Loucy (cell line): ENCODE measurements around the gene PSMB8.

ENCODE experiments used
- H2AFZ ChIP-seq: fragments of 200-600 bp; sonication (generic); 2 replicates; pipeline ENCODE4 v1.6.0; 2016; ENCODE audit warnings: antibody characterized with exemption, mild to moderate bottlenecking, low read length, moderate library complexity
- H3F3A ChIP-seq: fragments of 200-600 bp; 2 replicates; pipeline ENCODE4 v1.6.0; 2016; ENCODE audit warnings: antibody characterized with exemption, low read depth, mild to moderate bottlenecking
- H3K27me3 ChIP-seq: fragments of 200-600 bp; sonication (generic); 2 replicates; pipeline ENCODE4 v1.6.1; 2014; ENCODE audit warnings: low read length, mild to moderate bottlenecking; ENCODE audit not compliant: insufficient read depth, poor library complexity, severe bottlenecking
- H3K36me3 ChIP-seq: fragments of 200-600 bp; sonication (generic); 2 replicates; pipeline ENCODE4 v1.6.1; 2016; ENCODE audit warnings: low read length; ENCODE audit not compliant: insufficient read depth
- H3K4me1 ChIP-seq: fragments of 200-600 bp; sonication (generic); 2 replicates; pipeline ENCODE4 v1.5.1; 2014; ENCODE audit warnings: low read length, mild to moderate bottlenecking; ENCODE audit not compliant: insufficient read depth, poor library complexity, severe bottlenecking
- H3K4me2 ChIP-seq: fragments of 200-600 bp; sonication (generic); 2 replicates; pipeline ENCODE4 v1.6.0; 2014; ENCODE audit warnings: antibody characterized with exemption, low read length, low read depth, mild to moderate bottlenecking; ENCODE audit not compliant: poor library complexity, severe bottlenecking
- H3K4me3 ChIP-seq: fragments of 200-600 bp; sonication (generic); 2 replicates; pipeline ENCODE4 v1.5.1; 2014; ENCODE audit warnings: low read length, mild to moderate bottlenecking, mixed read lengths; ENCODE audit not compliant: poor library complexity, severe bottlenecking
- H3K79me2 ChIP-seq: fragments of 200-600 bp; sonication (generic); 2 replicates; pipeline ENCODE4 v1.6.1; 2014; ENCODE audit warnings: low read length; ENCODE audit not compliant: insufficient read depth
- H3K9ac ChIP-seq: fragments of 200-600 bp; sonication (generic); 2 replicates; pipeline ENCODE4 v1.6.0; 2014; ENCODE audit warnings: mild to moderate bottlenecking, low read depth, low read length, moderate library complexity; ENCODE audit not compliant: poor library complexity, severe bottlenecking
- H3K9me2 ChIP-seq: fragments of 200-600 bp; sonication (generic); replicated peaks from 2 replicates; pipeline ENCODE4 v1.6.1; 2016; ENCODE audit warnings: low read depth, low read length, mixed read lengths
- H3K9me3 ChIP-seq: fragments of 200-600 bp; sonication (generic); 2 replicates; pipeline ENCODE4 v1.6.1; 2014; ENCODE audit warnings: mild to moderate bottlenecking, antibody characterized with exemption, low read length, low read depth; ENCODE audit not compliant: insufficient read depth
- H4K20me1 ChIP-seq: fragments of 200-600 bp; sonication (generic); 2 replicates; pipeline ENCODE4 v1.6.0; 2014; ENCODE audit warnings: antibody characterized with exemption, low read length, mild to moderate bottlenecking; ENCODE audit not compliant: insufficient read depth, poor library complexity, severe bottlenecking
- CTCF ChIP-seq: fragments of 200-600 bp; sonication (generic); conservative IDR thresholded peaks from 2 replicates; pipeline ENCODE4 v1.5.1; 2014; ENCODE audit warnings: mild to moderate bottlenecking, antibody characterized with exemption, low read length
- EZH2phosphoT487 ChIP-seq: fragments of 200-600 bp; IDR thresholded peaks from 2 replicates; pipeline ENCODE4 v1.6.1; 2018; ENCODE audit warnings: antibody characterized with exemption, mild to moderate bottlenecking, moderate library complexity, borderline replicate concordance

PSMB8 gene

DNA sequence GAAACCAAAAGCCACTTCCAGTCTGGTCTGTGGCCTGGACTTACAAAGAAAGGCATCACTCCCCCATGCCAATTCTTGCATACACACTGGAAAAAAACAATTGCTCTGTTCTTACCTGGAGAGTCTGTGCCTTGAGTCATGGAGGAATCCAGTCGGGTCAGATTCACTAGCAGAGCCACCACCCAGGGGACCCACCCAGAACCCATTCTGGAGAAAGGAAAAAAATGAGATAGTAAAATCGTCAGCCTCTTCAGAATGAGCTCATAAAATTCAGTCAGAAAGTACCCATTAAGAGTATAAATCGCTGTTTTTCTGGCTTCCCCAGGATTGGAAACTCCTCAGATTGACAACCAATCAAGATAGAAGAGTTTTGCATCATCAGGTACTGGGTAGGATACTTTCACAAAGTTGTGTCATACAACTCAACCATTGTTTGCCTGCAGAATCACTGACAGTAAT, 27.1 kb downstream of the PSMB8 start, which contains the start of gene HLA-DOB:
HLA-DOB (minus strand) TSS at position 257 of the 459 bp plus-strand sequence; CDS start at position 206, 51 bp downstream.
- Histone ChIP-seq H3K4me2 (no peak within 1 kb of the TSS), H3K9ac (no peak within 1 kb of the TSS), H2AFZ (no peak within 1 kb of the TSS), H3K4me1 (no peaks in the 10 kb centered on the region), H3K9me3 (no peaks in the 10 kb centered on the region), H4K20me1 (no peaks in the 10 kb centered on the region), H3K27me3 (no peaks in the 10 kb centered on the region), H3K36me3 (no peaks in the 10 kb centered on the region), H3K79me2 (no peaks in the 10 kb centered on the region), H3F3A (no peaks in the 10 kb centered on the region), H3K9me2 (no peaks in the 10 kb centered on the region), H3K4me3 (no peak within 1 kb of the TSS)
- TF ChIP-seq CTCF (no peak), EZH2phosphoT487 (no peak)

DNA sequence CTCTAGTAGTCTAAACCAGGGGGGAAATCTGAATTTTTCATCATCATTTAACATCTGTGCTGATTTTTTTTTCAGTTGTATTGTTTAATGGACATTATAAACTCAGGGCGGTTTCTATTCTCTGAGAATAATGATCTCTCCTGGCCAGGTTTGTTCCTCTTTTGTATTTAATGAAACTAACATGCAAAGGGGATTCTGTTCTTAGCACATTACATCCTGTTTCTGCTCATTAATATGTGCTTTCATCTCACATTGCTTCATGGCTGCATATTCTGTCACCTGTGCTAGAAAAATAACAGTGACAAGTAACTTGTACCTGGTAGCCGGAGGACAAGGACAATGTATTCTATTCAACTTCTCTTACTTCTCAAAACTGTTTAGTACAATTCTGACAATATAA, 27.9 kb downstream of the PSMB8 start:
- Histone ChIP-seq H3K4me2 (no peak overlapping the region), H3K79me2 (no peaks in the 10 kb centered on the region), H3K9me3 (no peaks in the 10 kb centered on the region), H3K9ac (no peak overlapping the region), H3K27me3 (no peaks in the 10 kb centered on the region), H2AFZ (no peak overlapping the region), H3K9me2 (no peaks in the 10 kb centered on the region), H4K20me1 (no peaks in the 10 kb centered on the region), H3K36me3 (no peaks in the 10 kb centered on the region), H3F3A (no peaks in the 10 kb centered on the region), H3K4me3 (no peak overlapping the region), H3K4me1 (no peaks in the 10 kb centered on the region)
- TF ChIP-seq CTCF: no peak
- no peak for TF ChIP-seq EZH2phosphoT487

- H3K9ac ChIP-seq: no peak overlapping the region
- H3K27me3 ChIP-seq: no peaks in the 10 kb centered on the region
- no peaks in the 10 kb centered on the region for H3K4me1 ChIP-seq
- H3K4me2 ChIP-seq: no peak overlapping the region
- no peaks in the 10 kb centered on the region for H3K9me2 ChIP-seq
- no peak overlapping the region for H3K4me3 ChIP-seq
- H3K9me3 ChIP-seq: no peaks in the 10 kb centered on the region
- TF ChIP-seq EZH2phosphoT487 (no peak), CTCF (no peak)
- H3K79me2 ChIP-seq: no peaks in the 10 kb centered on the region
- H3K36me3 ChIP-seq: no peaks in the 10 kb centered on the region
- H3F3A ChIP-seq: no peaks in the 10 kb centered on the region
- no peak overlapping the region for H2AFZ ChIP-seq
- no peaks in the 10 kb centered on the region for H4K20me1 ChIP-seq
Measured at GRCh38 chr6:32815115-32815514, 28.7 kb downstream of the PSMB8 start.
